ENCODE measurements around the gene ABHD2. TPM values are rescaled to one million over a fixed set of nuclear protein-coding genes. Genes with fewer than 3 reads are reported as not detected.

The ABHD2 gene
- polyA plus RNA-seq, 1 experiment, result 51.5 TPM

DNA sequence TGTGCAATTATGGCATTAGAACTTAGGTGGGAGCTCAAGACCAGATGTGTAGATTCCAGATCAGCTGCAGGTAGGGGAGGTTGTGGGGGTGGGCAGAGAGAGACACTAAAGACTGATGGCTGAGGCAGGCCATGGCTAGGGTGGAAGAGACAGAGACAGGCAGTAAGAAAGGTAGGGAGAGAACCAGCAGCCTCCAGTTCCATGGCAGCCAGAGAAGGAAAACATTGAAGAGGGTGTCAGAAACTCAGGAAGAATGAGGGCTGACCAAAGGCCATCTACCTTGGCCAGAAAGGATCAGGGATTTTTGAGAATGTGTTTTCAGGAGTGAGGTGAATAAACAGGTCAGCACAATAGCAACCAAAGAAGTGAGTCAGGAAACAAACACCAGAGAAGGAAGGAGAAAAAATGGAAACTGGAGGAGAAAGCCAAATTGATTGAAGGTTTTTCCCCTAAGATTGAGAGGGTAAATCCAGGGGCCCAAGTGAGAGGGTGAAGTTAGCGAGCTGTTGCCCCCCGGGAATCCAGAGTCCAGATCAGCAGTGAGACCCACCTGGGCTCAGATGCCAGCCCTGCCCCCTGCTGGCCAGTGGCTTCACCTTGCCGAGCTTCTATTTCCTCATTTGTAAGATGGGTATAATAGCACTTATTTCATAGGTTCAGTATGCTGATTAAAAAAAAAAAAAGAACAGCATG, 41.0 kb downstream of the ABHD2 start:
- no peaks in the 10 kb centered on the region for H3K9me3 ChIP-seq (ENCODE audit: control insufficient read depth, insufficient read depth, low read length)
- H3K27me3 ChIP-seq (ENCODE audit: control insufficient read depth, insufficient read depth, low read length), result no peaks in the 10 kb centered on the region
- H3K4me3 ChIP-seq (ENCODE audit: low read depth, low read length), result no peak overlapping the region
- TF ChIP-seq, protein P1, sequence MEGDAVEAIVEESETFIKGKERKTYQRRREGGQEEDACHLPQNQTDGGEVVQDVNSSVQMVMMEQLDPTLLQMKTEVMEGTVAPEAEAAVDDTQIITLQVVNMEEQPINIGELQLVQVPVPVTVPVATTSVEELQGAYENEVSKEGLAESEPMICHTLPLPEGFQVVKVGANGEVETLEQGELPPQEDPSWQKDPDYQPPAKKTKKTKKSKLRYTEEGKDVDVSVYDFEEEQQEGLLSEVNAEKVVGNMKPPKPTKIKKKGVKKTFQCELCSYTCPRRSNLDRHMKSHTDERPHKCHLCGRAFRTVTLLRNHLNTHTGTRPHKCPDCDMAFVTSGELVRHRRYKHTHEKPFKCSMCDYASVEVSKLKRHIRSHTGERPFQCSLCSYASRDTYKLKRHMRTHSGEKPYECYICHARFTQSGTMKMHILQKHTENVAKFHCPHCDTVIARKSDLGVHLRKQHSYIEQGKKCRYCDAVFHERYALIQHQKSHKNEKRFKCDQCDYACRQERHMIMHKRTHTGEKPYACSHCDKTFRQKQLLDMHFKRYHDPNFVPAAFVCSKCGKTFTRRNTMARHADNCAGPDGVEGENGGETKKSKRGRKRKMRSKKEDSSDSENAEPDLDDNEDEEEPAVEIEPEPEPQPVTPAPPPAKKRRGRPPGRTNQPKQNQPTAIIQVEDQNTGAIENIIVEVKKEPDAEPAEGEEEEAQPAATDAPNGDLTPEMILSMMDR (IDR thresholded peaks at IDR 0.05; ENCODE audit: low read depth, low read length), result peak; percentile 73
- CTCF ChIA-PET, result interaction anchor here (0.5 to 4.0 kb wide), 30 partner anchors 9 to 534 kb away, joined by 3 to 52 read pairs (median 5); no protein-coding TSS in a partner anchor
- POLR2A ChIA-PET, result no interaction called here
- no peak overlapping the region for H3K27ac ChIP-seq (ENCODE audit: low read depth, low read length)
- no peak for DNase-seq (ENCODE audit: low read depth, low spot score)

GRCh38 chr15:89129816-89130134, 41.5 kb downstream of the ABHD2 start:
- Histone ChIP-seq H3K4me3 (ENCODE audit: low read depth, low read length) (no peak overlapping the region), H3K9me3 (ENCODE audit: control insufficient read depth, insufficient read depth, low read length) (no peaks in the 10 kb centered on the region), H3K27me3 (ENCODE audit: control insufficient read depth, insufficient read depth, low read length) (no peaks in the 10 kb centered on the region), H3K27ac (ENCODE audit: low read depth, low read length) (no peak overlapping the region)
- ChIA-PET POLR2A (no interaction called here), CTCF (interaction anchor here (0.5 to 4.0 kb wide), 30 partner anchors 9 to 533 kb away, joined by 3 to 52 read pairs (median 5); no protein-coding TSS in a partner anchor)
- DNase-seq (ENCODE audit: low read depth, low spot score), result no peak
- TF ChIP-seq, protein P1 (IDR thresholded peaks at IDR 0.05; ENCODE audit: low read depth, low read length), result no peak

DNA sequence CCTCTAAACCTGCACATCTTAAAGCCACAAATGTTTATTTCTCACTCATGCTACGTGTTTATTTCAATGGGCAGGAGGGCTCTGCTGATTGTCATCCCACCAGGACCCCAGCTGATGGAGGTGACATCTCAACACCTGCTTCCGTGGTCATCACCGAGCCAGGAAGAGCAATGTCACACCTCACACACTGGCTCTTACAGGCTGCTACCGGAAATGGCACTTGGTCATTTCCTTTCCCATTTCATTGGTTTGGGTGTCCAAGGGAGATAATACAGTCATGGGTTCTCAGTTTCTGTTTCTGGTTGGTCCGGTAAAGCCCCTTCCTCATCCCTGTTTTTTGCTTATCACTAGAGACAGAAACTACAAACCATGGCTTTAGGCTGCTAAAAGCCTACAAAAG, 41.9 kb downstream of the ABHD2 start:
- POLR2A ChIA-PET, result no interaction called here

GRCh38 chr15:89131731-89132130, 43.5 kb downstream of the ABHD2 start:
- ChIA-PET POLR2A (no interaction called here), CTCF (interaction anchor here (1.0 to 3.8 kb wide), 4 partner anchors 32 to 75 kb away, joined by 3 to 26 read pairs (median 10); no protein-coding TSS in a partner anchor)
- TF ChIP-seq, protein P1 (IDR thresholded peaks at IDR 0.05; ENCODE audit: low read depth, low read length), result no peak
- no peaks in the 10 kb centered on the region for H3K27me3 ChIP-seq (ENCODE audit: control insufficient read depth, insufficient read depth, low read length)
- no peaks in the 10 kb centered on the region for H3K9me3 ChIP-seq (ENCODE audit: control insufficient read depth, insufficient read depth, low read length)
- DNase-seq (ENCODE audit: low read depth, low spot score), result no peak
- H3K27ac ChIP-seq (ENCODE audit: low read depth, low read length), result no peak overlapping the region
- no peak overlapping the region for H3K4me3 ChIP-seq (ENCODE audit: low read depth, low read length)

More for the DNA sequence above, 41.9 kb downstream of the ABHD2 start:
- TF ChIP-seq, protein P1 (IDR thresholded peaks at IDR 0.05; ENCODE audit: low read depth, low read length), result no peak
- Histone ChIP-seq H3K9me3 (ENCODE audit: control insufficient read depth, insufficient read depth, low read length) (no peaks in the 10 kb centered on the region), H3K27me3 (ENCODE audit: control insufficient read depth, insufficient read depth, low read length) (no peaks in the 10 kb centered on the region), H3K27ac (ENCODE audit: low read depth, low read length) (no peak overlapping the region), H3K4me3 (ENCODE audit: low read depth, low read length) (no peak overlapping the region)
- CTCF ChIA-PET, result interaction anchor here (0.5 to 4.0 kb wide), 32 partner anchors 8 to 533 kb away, joined by 3 to 52 read pairs (median 5); no protein-coding TSS in a partner anchor
- no peak for DNase-seq (ENCODE audit: low read depth, low spot score)
